GM18873 (cell line): ENCODE measurements around the gene PCDHGA5.
"Not testable (repeated sequence)": the region's sequence is repeated elsewhere in the genome, so short reads cannot be mapped to it uniquely, and the experiment has no call there.

Experiments
- ATAC-seq: cut with Tn5 transposase; IDR thresholded peaks from one replicate; pipeline ENCODE4 v1.9.1; 2021; ENCODE audit warnings: mild to moderate bottlenecking, moderate library complexity, moderate number of reproducible peaks; ENCODE audit not compliant: unreplicated experiment, low FRiP score

Gene PCDHGA5

DNA sequence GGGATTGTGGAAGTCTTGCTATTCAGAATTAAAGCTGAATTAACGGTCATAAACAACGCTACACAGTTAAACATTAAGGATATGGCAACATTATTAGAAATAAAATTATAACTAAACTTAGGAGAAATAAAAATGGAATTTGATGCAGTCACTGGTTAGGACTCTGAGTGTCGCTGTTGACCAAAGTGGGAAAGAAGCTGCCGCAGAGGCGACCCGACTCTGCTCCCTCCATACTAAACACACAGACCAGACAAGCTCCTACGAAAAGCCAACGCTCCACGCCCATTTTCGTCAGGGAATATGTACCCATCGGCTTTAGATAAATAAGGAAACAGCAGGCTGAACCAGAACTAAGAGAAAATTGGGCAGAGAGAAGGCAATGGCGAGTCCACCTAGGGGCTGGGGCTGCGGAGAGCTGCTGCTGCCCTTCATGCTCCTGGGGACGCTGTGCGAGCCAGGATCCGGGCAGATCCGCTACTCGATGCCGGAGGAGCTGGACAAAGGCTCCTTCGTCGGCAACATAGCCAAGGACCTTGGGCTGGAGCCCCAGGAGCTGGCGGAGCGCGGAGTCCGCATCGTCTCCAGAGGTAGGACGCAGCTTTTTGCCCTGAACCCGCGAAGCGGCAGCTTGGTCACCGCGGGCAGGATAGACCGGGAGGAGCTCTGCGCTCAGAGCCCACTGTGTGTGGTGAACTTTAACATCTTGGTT lies at the start of gene PCDHGA5:
Gene PCDHGA5 (plus strand): TSS at position 211 of the 709 bp plus-strand sequence. CDS start 169 bp downstream, at position 380.
- ATAC-seq: no peak

DNA sequence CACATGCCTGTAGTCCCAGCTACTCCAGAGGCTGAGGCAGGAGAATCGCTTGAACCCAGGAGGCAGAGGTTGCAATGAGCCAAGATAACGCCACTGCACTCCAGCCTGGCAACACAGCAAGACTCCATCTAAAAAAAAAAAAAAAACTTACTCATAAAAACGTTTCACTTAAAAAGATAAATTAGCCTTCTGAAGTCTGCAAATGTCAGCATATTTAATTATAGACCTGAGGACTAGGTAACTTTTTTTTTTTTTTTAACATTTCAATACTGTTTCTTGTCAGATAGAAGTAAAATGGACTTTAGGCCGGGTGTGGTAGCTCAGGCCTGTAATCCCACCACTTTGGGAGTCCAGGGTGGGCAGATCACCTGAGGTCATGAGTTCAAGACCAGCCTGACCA lies 47.0 kb upstream of the PCDHGA5 start:
- ATAC-seq: not testable (repeated sequence)

DNA sequence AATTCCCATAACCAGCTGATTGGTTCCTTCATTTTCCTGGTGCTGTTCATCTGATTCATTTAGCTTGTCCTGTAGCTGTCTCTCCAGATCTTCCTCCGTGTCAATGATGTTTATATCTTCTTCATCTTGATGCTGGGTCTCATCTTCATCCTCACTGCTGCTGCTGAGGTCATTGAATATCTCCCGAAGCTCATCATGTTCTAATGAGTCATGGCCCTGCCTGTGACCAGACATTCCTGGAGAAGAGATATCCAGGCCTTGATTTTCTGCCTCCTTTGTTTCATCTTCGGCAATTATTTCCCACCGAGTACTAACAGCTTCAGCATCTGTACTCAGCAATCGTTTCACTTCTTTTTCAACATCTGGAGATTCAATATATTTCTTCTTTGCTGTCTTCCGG lies 44.8 kb upstream of the PCDHGA5 start:
- ATAC-seq: no peak

DNA sequence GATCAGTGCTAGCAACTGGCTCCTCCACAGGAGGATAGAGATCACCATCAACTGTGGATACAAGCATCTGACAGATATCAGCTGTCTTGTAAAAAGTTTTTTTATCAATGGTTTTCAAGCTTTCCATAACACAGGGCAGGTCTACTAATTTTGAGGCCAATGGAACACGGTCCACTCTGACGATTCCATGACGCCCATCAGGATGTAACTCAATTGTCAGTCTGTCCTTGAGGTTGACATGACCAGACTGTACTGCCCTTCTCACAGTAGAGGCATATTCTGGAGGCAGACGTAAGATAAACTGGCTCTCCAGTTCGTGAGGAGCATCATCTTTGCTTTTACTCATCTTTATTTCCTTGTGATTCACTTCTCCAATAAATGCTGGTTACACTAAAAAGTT lies 44.3 kb upstream of the PCDHGA5 start:
- no peak for ATAC-seq

DNA sequence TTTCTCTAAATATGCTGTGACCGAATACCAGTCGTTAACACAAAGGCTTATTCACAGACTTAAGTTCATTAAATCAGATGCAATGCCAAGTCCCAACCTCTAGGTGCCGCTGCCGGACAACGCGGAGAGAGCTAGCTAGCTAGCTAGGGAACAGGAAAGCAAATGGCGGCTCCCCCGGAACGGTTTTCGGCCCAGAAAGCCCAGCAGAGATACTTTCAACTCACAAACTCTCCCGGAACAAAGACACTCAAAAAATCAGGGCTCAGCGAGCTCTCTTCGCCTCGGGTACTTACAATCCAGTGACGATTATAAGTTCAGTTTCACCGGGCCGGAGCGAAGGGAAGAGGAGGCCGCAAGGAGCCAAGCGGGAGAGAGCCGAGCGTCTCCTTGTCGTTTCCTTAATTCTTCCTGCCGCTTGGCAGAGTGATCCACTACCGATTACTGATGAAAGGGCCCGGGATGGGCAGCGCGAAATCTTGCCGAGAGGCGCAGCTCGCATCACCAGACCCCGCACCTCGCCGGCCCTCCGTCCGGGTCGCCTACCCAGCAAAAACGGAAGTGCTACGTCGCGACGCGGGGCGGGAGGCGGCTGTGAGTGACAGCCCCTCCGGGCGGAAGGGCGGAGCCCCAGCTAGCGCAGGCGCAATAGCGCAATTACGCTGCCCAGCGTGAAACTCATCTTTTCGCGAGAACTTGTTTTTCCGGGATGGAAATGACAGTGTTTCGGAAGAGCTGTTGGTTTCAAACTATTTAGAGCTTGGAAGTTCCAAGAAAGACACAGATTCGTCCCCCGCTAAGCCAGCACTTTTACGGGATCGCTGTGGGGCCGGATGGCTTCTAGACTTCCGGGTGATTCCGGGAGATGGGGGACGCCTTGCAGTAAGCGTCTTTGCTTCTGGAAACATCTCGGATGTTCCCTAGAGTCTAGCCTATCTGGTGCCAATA lies 43.5 kb upstream of the PCDHGA5 start, which contains the start of gene TAF7:
Gene TAF7 (minus strand): TSS at position 560 of the 945 bp plus-strand sequence. CDS start 740 bp downstream, outside the sequence.
- peak; percentile 83 for ATAC-seq

DNA sequence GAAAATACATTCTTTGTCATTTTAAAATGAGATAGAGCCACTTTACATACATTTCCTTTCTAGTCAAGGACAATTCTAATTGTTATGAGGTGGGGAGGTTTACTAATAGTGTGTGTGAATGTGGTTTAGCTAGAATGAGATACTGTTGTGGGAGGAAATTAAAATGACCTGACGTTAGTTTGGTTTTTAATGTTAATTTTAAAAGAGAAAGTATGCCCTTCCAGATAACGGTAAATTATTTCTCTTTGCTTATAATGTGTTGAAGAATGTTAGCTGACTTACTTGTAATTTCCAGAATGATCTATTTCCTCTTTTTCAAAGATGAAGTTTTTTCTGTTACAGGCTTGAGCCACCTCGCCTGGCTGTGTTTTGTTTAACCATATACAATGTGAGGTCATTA lies 41.7 kb upstream of the PCDHGA5 start:
- no peak for ATAC-seq

DNA sequence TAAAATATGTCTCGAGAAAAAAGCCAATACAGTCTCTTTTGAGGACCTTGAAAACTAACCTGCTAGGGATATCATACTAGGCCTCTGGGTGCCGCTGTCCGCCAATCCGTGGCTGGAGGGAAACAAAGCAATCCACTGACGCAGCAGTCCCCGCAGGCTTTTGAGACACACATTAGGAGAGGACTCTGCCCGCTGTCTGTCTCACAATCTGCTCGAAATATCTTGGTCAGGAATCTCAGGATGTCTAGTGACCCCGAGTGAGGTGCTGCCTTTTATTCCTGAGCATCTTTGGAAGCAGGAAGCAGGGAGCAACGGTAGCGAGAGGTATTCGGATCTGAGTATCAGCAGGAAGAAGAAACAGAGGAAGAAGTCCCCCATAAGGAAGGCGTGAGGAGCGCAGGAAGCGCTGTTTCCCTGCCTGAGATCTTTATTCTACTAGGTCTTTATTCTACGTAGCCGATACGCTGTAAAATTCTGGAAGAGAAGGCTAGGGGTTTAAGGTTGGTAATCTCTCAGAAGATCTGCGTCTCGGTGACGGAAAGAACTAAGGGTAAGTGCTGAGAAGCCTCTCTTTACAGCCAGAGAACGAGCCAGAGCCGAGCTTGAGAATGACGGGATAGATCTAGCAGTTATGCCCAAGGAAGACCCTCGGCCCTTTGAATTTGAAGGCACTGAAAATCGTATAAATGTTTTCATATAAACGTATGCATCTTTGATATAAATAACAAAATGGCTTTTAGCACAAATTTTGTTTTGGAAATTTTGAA lies 37.7 kb upstream of the PCDHGA5 start:
- peak; percentile 92 for ATAC-seq

DNA sequence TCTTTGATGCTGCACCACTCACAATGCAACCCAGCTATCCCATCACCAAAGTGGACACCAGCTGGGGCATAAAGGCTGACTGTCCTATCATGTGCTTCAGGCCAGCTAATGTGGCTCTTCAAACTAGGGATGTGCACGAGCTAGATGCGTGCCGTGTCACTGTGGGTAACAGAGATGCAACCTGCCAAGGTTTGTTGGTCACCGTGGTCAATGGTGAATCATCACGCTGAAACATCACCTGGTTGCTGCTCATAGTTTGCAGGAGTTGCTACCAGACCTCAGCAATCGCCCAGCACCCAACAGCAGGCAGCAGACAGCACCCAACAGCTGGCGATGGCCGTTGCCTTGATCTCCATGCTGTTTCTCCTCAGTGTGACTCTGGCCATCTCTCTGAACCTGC lies 35.7 kb upstream of the PCDHGA5 start:
- ATAC-seq: no peak

DNA sequence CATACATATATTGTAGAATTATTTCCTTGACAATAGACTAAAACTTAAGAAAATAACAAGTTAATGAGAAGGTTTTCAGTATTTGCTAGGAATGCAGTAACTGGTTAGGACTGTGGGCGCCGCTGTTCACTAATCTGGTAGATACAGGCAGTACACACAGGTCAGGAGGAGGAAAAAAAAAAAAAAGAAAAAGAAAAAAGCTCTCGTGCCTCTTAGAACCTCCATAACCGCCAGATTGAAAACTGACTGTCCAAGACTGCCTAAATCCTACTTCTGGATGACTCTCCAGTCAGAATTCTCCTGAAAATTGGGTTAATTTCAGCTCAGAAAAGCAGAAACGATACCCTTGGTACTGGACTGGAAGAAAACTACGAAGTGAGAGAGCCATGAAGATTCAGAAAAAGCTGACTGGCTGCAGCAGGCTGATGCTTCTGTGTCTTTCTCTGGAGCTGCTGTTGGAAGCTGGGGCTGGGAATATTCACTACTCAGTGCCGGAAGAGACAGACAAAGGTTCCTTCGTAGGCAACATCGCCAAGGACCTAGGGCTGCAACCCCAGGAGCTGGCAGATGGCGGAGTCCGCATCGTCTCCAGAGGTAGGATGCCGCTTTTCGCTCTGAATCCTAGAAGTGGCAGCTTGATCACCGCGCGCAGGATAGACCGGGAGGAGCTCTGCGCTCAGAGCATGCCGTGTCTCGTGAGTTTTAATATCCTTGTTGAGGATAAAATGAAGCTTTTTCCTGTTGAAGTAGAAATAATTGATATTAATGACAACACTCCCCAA lies 33.5 kb upstream of the PCDHGA5 start, which contains the start of gene PCDHGA1:
Gene PCDHGA1 (plus strand): TSS at position 216 of the 782 bp plus-strand sequence.
- ATAC-seq: no peak

DNA sequence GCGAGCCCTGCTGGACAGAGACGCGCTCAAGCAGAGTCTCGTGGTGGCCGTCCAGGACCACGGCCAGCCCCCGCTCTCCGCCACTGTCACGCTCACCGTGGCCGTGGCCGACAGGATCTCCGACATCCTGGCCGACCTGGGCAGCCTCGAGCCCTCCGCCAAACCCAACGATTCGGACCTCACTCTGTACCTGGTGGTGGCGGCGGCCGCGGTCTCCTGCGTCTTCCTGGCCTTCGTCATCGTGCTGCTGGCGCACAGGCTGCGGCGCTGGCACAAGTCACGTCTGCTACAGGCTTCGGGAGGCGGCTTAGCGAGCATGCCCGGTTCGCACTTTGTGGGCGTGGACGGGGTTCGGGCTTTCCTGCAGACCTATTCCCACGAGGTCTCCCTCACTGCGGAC lies 31.4 kb upstream of the PCDHGA5 start:
- ATAC-seq: not testable (repeated sequence)

DNA sequence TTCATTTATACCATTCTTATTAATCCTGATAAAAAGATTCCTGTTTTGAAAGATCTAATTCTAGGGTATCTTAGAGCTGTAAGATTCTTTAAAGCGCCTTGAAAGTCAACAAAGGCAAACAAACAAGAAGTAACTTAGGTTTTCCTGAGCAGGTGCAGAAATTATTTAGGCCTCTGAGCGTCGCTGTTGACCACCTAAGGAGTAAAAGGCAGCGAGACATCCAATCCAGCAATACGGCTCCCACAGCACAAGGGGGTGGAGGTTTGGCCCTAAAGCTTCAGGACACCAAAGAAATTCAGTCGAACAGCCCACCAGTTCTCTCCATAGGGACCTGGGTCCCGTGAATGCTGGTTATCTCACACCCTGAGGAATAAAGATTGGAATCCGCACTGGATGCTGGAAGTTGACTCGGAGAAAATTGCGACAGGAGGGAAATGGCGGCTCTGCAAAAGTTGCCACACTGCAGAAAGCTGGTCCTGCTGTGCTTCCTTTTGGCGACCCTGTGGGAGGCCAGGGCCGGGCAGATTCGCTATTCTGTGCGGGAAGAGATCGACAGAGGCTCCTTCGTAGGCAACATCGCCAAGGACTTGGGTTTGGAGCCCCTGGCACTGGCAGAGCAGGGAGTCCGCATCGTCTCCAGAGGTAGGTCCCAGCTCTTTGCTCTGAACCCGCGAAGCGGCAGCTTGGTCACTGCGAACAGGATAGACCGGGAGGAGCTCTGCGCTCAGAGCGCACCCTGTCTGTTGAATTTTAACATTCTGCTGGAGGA lies 25.2 kb upstream of the PCDHGA5 start, which contains the start of gene PCDHGA2:
Gene PCDHGA2 (plus strand): TSS at position 223 of the 769 bp plus-strand sequence.
- ATAC-seq: no peak

DNA sequence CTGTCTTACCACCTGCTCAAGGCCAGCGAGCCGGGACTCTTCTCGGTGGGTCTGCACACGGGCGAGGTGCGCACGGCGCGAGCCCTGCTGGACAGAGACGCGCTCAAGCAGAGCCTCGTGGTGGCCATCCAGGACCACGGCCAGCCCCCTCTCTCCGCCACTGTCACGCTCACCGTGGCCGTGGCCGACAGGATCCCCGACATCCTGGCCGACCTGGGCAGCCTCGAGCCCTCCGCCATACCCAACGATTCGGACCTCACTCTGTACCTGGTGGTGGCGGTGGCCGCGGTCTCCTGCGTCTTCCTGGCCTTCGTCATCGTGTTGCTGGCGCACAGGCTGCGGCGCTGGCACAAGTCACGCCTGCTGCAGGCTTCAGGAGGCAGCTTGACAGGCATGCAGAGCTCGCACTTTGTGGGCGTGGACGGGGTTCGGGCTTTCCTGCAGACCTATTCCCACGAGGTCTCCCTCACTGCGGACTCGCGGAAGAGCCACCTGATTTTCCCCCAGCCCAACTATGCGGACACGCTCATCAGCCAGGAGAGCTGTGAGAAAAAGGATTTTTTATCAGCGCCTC lies 23.1 kb upstream of the PCDHGA5 start:
- not testable (repeated sequence) for ATAC-seq

DNA sequence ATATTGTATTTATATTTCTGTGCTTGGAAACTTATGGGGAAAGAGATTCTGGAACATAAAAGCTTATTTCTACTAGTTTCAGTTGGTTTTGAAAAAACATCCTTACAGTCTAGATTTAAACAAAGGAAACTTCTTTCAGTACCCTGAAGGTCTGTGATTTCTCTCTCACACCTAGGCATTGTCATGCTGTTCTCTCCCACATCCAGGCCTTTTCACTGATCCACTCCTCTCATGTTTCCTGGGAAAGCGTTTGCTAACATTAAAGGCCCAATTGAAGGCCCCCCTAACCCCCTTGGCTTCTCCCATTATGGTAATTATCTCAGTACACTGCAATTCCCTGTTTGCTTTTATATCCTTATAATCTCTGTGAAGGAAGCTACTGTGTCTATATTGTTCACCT lies 21.2 kb upstream of the PCDHGA5 start:
- no peak for ATAC-seq

DNA sequence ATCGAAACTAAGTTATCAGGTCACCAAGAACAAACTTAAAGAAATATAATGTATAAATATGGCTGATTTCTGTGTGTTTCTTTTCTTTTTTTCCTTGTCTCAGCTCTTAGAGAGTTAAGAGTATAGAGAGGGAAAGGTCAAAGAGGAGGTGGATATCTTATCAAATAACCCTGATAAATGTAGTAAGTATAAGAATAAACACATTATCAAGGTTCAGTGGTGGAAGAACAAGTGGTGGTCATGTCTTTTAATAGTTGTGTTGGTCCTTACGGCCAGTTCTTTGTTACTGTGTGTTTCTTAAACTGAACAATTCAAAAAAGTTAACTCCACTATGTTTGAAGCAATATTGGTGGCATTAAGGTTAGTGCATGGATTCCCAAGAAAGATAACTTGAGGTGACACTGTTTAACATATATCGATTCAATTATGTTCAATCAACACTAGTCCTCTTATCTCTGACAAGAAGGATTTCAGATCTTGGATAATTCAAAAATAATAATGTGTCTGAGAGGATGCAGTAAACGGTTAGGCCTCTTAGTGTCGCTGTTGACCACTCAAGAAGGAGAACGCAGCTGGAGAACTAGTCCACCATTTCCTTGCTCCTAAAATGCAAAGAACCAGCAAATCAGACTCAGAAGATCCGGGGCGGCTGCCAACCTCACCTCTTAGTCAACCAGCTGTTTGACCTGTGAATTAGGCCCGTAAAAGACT lies 20.6 kb upstream of the PCDHGA5 start, which contains the start of gene PCDHGA3:
Gene PCDHGA3 (plus strand): TSS at position 588 of the 711 bp plus-strand sequence. CDS start 205 bp downstream, outside the sequence.
- ATAC-seq: no peak

DNA sequence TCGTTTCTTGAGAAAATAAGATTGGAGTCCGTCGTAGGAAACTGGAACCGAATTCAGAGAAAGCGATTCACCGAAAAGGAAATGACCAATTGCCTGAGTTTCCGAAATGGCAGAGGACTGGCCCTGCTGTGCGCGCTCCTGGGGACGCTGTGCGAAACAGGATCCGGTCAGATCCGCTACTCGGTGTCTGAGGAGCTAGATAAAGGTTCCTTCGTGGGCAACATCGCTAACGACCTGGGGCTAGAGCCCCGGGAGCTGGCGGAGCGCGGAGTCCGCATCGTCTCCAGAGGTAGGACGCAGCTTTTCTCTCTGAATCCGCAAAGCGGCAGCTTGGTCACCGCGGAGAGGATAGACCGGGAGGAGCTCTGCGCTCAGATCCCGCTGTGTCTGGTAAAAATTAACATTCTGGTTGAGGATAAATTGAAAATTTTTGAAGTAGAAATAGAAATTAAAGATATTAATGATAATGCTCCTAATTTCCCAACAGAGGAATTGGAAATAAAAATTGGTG lies 20.0 kb upstream of the PCDHGA5 start:
- ATAC-seq: no peak

DNA sequence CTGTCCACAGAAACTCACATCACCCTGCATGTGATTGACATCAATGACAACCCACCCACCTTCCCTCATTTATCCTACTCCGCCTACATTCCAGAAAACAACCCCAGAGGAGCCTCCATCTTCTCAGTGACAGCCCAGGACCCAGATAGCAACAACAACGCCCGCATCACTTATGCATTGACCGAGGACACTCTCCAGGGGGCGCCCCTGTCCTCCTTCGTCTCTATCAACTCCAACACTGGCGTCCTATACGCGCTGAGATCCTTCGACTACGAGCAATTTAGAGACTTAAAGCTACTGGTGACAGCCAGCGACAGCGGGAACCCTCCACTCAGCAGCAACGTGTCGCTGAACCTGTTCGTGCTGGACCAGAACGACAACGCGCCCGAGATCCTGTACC lies 18.6 kb upstream of the PCDHGA5 start:
- ATAC-seq: no peak

DNA sequence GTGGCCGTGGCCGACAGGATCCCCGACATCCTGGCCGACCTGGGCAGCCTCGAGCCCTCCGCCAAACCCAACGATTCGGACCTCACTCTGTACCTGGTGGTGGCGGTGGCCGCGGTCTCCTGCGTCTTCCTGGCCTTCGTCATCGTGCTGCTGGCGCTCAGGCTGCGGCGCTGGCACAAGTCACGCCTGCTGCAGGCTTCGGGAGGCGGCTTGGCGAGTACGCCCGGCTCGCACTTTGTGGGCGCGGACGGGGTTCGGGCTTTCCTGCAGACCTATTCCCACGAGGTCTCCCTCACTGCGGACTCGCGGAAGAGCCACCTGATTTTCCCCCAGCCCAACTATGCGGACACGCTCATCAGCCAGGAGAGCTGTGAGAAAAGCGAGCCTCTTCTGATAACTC lies 17.9 kb upstream of the PCDHGA5 start:
- ATAC-seq: not testable (repeated sequence)
